ENCODE data around the gene OPCML. TPM values are rescaled to one million over a fixed set of nuclear protein-coding genes. Genes with fewer than 3 reads are reported as not detected.
A peak's percentile ranks its signal among the peaks of the same experiment; 100 is the strongest.

Gene OPCML
- total RNA-seq, 1 experiment from 2014 or later = not detected

DNA sequence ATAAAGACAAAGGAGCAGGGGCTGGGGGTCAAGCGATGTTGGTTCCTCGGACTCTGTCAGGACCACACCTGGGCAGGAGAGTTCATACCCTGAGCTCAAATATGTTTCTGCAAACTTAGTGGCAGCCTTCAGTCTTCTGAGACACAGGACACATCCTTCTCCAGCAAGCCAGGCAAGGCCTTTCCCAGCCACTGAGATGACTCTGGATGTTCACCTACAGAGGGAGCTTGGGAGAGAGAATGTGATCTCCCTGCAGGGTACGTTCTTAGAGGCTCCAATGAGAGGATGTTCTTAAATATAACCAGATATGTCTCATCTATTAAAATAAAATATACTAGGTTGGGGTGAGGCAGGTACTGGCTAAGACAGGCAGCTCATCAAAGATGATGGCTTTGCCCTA, 461.5 kb downstream of the OPCML start:
- BruUV-seq (replicated peaks) = no TSS peak
- peaks cover 17% of the 10 kb centered on the region for H3K27me3 ChIP-seq (ENCODE audit: control insufficient read depth, insufficient read depth, low read length)
- H3K4me3 ChIP-seq (ENCODE audit: low read depth in 2 of 2, low read length in 2 of 2) = no peak overlapping the region
- ATAC-seq = no peak
- in situ Hi-C loops (cut with HindIII; ENCODE audit: low pct_unique_long_range_greater_than_20kb, low sequenced_read_pairs) (no loop called here), intact Hi-C loops (cut with micrococcal nuclease; ENCODE audit: unreplicated experiment) (no loop called here)
- ChIA-PET POLR2A (no interaction called here), CTCF (no interaction called here)
- no peaks in the 10 kb centered on the region for H3K4me1 ChIP-seq (ENCODE audit: control insufficient read depth, insufficient read depth, low read length)
- no peak for TF ChIP-seq POLR2AphosphoS5 (IDR thresholded peaks at IDR 0.05; ENCODE audit: low read depth, low read length)
- TF ChIP-seq, protein P1, sequence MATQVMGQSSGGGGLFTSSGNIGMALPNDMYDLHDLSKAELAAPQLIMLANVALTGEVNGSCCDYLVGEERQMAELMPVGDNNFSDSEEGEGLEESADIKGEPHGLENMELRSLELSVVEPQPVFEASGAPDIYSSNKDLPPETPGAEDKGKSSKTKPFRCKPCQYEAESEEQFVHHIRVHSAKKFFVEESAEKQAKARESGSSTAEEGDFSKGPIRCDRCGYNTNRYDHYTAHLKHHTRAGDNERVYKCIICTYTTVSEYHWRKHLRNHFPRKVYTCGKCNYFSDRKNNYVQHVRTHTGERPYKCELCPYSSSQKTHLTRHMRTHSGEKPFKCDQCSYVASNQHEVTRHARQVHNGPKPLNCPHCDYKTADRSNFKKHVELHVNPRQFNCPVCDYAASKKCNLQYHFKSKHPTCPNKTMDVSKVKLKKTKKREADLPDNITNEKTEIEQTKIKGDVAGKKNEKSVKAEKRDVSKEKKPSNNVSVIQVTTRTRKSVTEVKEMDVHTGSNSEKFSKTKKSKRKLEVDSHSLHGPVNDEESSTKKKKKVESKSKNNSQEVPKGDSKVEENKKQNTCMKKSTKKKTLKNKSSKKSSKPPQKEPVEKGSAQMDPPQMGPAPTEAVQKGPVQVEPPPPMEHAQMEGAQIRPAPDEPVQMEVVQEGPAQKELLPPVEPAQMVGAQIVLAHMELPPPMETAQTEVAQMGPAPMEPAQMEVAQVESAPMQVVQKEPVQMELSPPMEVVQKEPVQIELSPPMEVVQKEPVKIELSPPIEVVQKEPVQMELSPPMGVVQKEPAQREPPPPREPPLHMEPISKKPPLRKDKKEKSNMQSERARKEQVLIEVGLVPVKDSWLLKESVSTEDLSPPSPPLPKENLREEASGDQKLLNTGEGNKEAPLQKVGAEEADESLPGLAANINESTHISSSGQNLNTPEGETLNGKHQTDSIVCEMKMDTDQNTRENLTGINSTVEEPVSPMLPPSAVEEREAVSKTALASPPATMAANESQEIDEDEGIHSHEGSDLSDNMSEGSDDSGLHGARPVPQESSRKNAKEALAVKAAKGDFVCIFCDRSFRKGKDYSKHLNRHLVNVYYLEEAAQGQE (IDR thresholded peaks at IDR 0.05; ENCODE audit: insufficient read depth in 1 of 2, low read depth in 2 of 2, low read length in 1 of 2) = no peak
- TF ChIP-seq, protein P2, sequence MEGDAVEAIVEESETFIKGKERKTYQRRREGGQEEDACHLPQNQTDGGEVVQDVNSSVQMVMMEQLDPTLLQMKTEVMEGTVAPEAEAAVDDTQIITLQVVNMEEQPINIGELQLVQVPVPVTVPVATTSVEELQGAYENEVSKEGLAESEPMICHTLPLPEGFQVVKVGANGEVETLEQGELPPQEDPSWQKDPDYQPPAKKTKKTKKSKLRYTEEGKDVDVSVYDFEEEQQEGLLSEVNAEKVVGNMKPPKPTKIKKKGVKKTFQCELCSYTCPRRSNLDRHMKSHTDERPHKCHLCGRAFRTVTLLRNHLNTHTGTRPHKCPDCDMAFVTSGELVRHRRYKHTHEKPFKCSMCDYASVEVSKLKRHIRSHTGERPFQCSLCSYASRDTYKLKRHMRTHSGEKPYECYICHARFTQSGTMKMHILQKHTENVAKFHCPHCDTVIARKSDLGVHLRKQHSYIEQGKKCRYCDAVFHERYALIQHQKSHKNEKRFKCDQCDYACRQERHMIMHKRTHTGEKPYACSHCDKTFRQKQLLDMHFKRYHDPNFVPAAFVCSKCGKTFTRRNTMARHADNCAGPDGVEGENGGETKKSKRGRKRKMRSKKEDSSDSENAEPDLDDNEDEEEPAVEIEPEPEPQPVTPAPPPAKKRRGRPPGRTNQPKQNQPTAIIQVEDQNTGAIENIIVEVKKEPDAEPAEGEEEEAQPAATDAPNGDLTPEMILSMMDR (IDR thresholded peaks at IDR 0.05) = 0 out of 2 replicates have a peak, but pooled peaks have one; percentile 10
- TF ChIP-seq SIN3A (IDR thresholded peaks at IDR 0.05; ENCODE audit: borderline replicate concordance, insufficient read depth, low read depth, low read length) = no peak
- no peak for TF ChIP-seq TCF7L2 (IDR thresholded peaks at IDR 0.05; ENCODE audit: low read depth, low read length)
- H3K36me3 ChIP-seq (ENCODE audit: control insufficient read depth, insufficient read depth, low read length) = no peaks in the 10 kb centered on the region
- no peak for DNase-seq (ENCODE audit: low read depth, low spot score)
- no peak overlapping the region for H3K27ac ChIP-seq (ENCODE audit: low read length)
- H3K9me3 ChIP-seq (ENCODE audit: control insufficient read depth, insufficient read depth, low read depth, low read length) = no peaks in the 10 kb centered on the region

DNA sequence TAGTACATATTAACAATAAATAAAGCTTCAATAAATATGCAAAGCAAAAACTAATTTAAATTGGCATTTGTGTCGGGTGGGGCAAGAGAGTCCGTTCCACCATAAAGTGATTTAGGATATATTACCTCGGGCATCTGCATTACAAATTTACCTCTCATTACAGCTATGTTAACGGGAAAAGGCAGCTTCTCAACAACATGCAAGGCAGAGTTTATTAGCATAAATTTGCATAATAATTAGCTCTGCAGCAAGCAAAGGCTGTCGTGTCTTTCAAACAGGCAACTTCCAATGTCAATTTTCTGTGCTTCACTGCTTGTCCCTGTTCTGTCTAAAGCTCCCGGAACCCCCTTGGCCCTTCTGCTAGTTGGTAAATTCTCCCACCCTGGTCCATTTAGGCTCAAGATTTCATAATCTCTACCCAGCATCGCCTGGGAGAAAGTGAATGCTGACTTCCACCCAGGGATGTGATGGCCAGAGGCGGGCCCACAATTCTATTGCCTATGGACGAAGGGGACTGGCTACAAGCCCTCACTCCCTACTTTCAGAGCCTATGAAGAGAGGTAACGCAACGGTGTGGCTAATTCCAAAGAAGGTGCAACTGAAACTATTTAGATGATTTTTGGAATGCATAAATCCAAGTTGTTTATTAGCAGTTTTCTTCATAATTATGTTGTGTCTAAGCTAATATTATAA, 462.1 kb downstream of the OPCML start:
- Histone ChIP-seq H3K27ac (ENCODE audit: low read length) (no peak overlapping the region), H3K4me1 (ENCODE audit: control insufficient read depth, insufficient read depth, low read length) (no peaks in the 10 kb centered on the region), H3K27me3 (ENCODE audit: control insufficient read depth, insufficient read depth, low read length) (peaks cover 17% of the 10 kb centered on the region), H3K4me3 (ENCODE audit: low read depth in 2 of 2, low read length in 2 of 2) (no peak overlapping the region), H3K36me3 (ENCODE audit: control insufficient read depth, insufficient read depth, low read length) (no peaks in the 10 kb centered on the region), H3K9me3 (ENCODE audit: control insufficient read depth, insufficient read depth, low read depth, low read length) (no peaks in the 10 kb centered on the region)
- ATAC-seq = no peak
- BruUV-seq (replicated peaks) = no TSS peak
- in situ Hi-C loops (cut with HindIII; ENCODE audit: low pct_unique_long_range_greater_than_20kb, low sequenced_read_pairs) (no loop called here), intact Hi-C loops (cut with micrococcal nuclease; ENCODE audit: unreplicated experiment) (no loop called here)
- ChIA-PET POLR2A (no interaction called here), CTCF (no interaction called here)
- no peak for TF ChIP-seq TCF7L2 (IDR thresholded peaks at IDR 0.05; ENCODE audit: low read depth, low read length)
- TF ChIP-seq, protein P1 (IDR thresholded peaks at IDR 0.05; ENCODE audit: insufficient read depth in 1 of 2, low read depth in 2 of 2, low read length in 1 of 2) = no peak
- TF ChIP-seq, protein P2 (IDR thresholded peaks at IDR 0.05) = no peak
- no peak for TF ChIP-seq SIN3A (IDR thresholded peaks at IDR 0.05; ENCODE audit: borderline replicate concordance, insufficient read depth, low read depth, low read length)
- TF ChIP-seq POLR2AphosphoS5 (IDR thresholded peaks at IDR 0.05; ENCODE audit: low read depth, low read length) = no peak
- no peak for DNase-seq (ENCODE audit: low read depth, low spot score)
